A549 (cell line): ENCODE results near the gene LRRC47. TPM values are rescaled to one million over a fixed set of nuclear protein-coding genes. Genes with fewer than 3 reads are reported as not detected.

Experiments
- ATAC-seq, 2 experiments: fragments of 200-7000 bp in 1 of 2; fragments of >200 bp in 1 of 2; cut with Nextera tagmentation in 1 of 2; cut with Tn5 transposase in 1 of 2; 3 replicates each; pipeline versions ENCODE4 v1.8.0 to v1.9.1; 2018 to 2020; ENCODE audit warnings: mild to moderate bottlenecking in 1 of 2, moderate library complexity in 1 of 2
- CTCF ChIA-PET: fragments of 300-600 bp; sonication (Branson Sonifier 250); formaldehyde crosslinking; extraction: SDS; loops from one replicate; lab custom pipeline; 2021; ENCODE audit warnings: antibody characterized with exemption, inconsistent platforms; lab: Yijun Ruan, JAX
- POLR2A ChIA-PET: fragments of 350-600 bp; formaldehyde crosslinking; extraction: SDS; loops from one replicate; lab custom pipeline; 2021; ENCODE audit warnings: antibody characterized with exemption, inconsistent platforms; lab: Yijun Ruan, JAX
- DNase-seq, 2 experiments: peaks; one replicate each; pipeline versions ENCODE4 v3.0.0 to v3.0.0-alpha.2; 2011 to 2016; ENCODE audit warnings: low read depth in 1 of 2, low spot score in 1 of 2
- FAIRE-seq: peaks from 2 replicates; lab custom pipeline; 2011; peaks lifted over from hg19 to GRCh38; lab: Jason Lieb, UNC
- H3K27ac ChIP-seq, 2 experiments: fragments of >200 bp; sonication (Bioruptor Twin); formaldehyde crosslinking; 3 replicates each; pipeline ENCODE4 v1.5.1; 2016 to 2017
- H3K4me1 ChIP-seq: fragments of >200 bp; sonication (Bioruptor Twin); formaldehyde crosslinking; 3 replicates; pipeline ENCODE4 v1.6.1; 2016
- H3K4me2 ChIP-seq: fragments of >200 bp; sonication (Bioruptor Twin); formaldehyde crosslinking; 3 replicates; pipeline ENCODE4 v1.6.1; 2016
- H3K4me3 ChIP-seq: fragments of >200 bp; sonication (Bioruptor Twin); formaldehyde crosslinking; 3 replicates; pipeline ENCODE4 v1.5.1; 2016
- H3K9me3 ChIP-seq: fragments of >200 bp; sonication (Bioruptor Twin); formaldehyde crosslinking; 3 replicates; pipeline ENCODE4 v1.6.1; 2016
- BHLHE40 ChIP-seq: IDR thresholded peaks from 2 replicates; pipeline ENCODE4 v1.6.1; 2012; ENCODE audit warnings: low read depth, low read length, inconsistent platforms
- CHD4 ChIP-seq: fragments of 200-600 bp; sonication (generic); IDR thresholded peaks from 2 replicates; pipeline ENCODE4 v1.6.1; 2016; ENCODE audit warnings: antibody characterized with exemption, mild to moderate bottlenecking, borderline replicate concordance
- EHMT2 ChIP-seq: fragments of 200-600 bp; sonication (generic); IDR thresholded peaks from 2 replicates; pipeline ENCODE4 v1.6.1; 2016; ENCODE audit warnings: antibody characterized with exemption, low read depth, mild to moderate bottlenecking, moderate library complexity
- EP300 ChIP-seq, 2 experiments: fragments of >200 bp; sonication (Bioruptor Twin); formaldehyde crosslinking; IDR thresholded peaks; 2 replicates in 1 of 2; 3 replicates in 1 of 2; pipeline ENCODE4 v1.6.1; 2016 to 2017
- ESRRA ChIP-seq: fragments of 150-350 bp; IDR thresholded peaks from 2 replicates; pipeline ENCODE4 v1.6.1; 2014; ENCODE audit warnings: mild to moderate bottlenecking, low read length, borderline replicate concordance
- GATA3 ChIP-seq: IDR thresholded peaks from 2 replicates; pipeline ENCODE4 v1.6.1; 2012; ENCODE audit warnings: borderline replicate concordance
- HOXB13 ChIP-seq: fragments of 250-450 bp; sonication (Bioruptor Pico); IDR thresholded peaks from 2 replicates; pipeline ENCODE4 v1.5.0; 2020; ENCODE audit warnings: low read depth, mild to moderate bottlenecking, moderate library complexity
- HOXB5 ChIP-seq: fragments of 250-450 bp; sonication (Bioruptor Pico); IDR thresholded peaks from 2 replicates; pipeline ENCODE4 v1.5.0; 2020; ENCODE audit warnings: mild to moderate bottlenecking, moderate library complexity
- JUNB ChIP-seq: fragments of >200 bp; sonication (Bioruptor Twin); formaldehyde crosslinking; IDR thresholded peaks from 2 replicates; pipeline ENCODE4 v1.6.1; 2016
- KDM5A ChIP-seq: fragments of 200-600 bp; sonication (generic); IDR thresholded peaks from 2 replicates; pipeline ENCODE4 v1.6.1; 2016; ENCODE audit warnings: antibody characterized with exemption, mild to moderate bottlenecking
- MAZ ChIP-seq: fragments of 150-350 bp; IDR thresholded peaks from 2 replicates; pipeline ENCODE4 v1.6.1; 2014; ENCODE audit warnings: antibody characterized with exemption, low read depth, low read length, borderline replicate concordance
- MYC ChIP-seq: IDR thresholded peaks from 2 replicates; pipeline ENCODE4 v1.6.1; 2012; ENCODE audit warnings: mild to moderate bottlenecking, inconsistent platforms, low read length, improper control_type of control experiment, borderline replicate concordance
- NFE2L2 ChIP-seq: fragments of 150-350 bp; conservative IDR thresholded peaks from 2 replicates; pipeline ENCODE4 v1.6.1; 2014; ENCODE audit warnings: low read length
- NPAS2 ChIP-seq: fragments of 250-450 bp; sonication (Bioruptor Pico); IDR thresholded peaks from 2 replicates; pipeline ENCODE4 v1.8.0; 2022; ENCODE audit warnings: mild to moderate bottlenecking, moderate library complexity, borderline replicate concordance
- NR3C1 ChIP-seq: fragments of >200 bp; sonication (Bioruptor Twin); formaldehyde crosslinking; IDR thresholded peaks from 3 replicates; pipeline ENCODE4 v1.6.1; 2017
- PHF8 ChIP-seq: fragments of 200-600 bp; sonication (generic); IDR thresholded peaks from 2 replicates; pipeline ENCODE4 v1.6.1; 2016; ENCODE audit warnings: low read depth, mild to moderate bottlenecking, antibody characterized with exemption, moderate library complexity, borderline replicate concordance
- POLR2A ChIP-seq: IDR thresholded peaks from 2 replicates; pipeline ENCODE4 v1.6.1; 2012; ENCODE audit warnings: mild to moderate bottlenecking, low read length
- RARB ChIP-seq: fragments of 250-450 bp; sonication (Bioruptor Pico); IDR thresholded peaks from 2 replicates; pipeline ENCODE4 v1.8.0; 2021; ENCODE audit warnings: mild to moderate bottlenecking, moderate library complexity
- WGBS: methylation state at CpG from one replicate; pipeline ENCODE4 v1.1.6; 2017; ENCODE audit errors: missing lambda C conversion rate; 5-methylcytosine and 5-hydroxymethylcytosine counted together
- polyA plus RNA-seq, 4 experiments: library from polyadenylated mRNA; depleted of rRNA in 3 of 4; stranded (reverse); fragments of >200 nt; fragmentation: RNase III in 1 of 4; extraction: RNeasy Plus Mini Kit Qiagen cat#74134 plus additional on column Dnase treatment in 1 of 4; gene quantifications; 2 replicates in 3 of 4; 3 replicates in 1 of 4; pipeline ENCODE4 v1.2.3, GENCODE V29; 2011 to 2017
- TF ChIP-seq, protein P1 (sequence below): fragments of 250-450 bp; sonication (Bioruptor Pico); IDR thresholded peaks from 2 replicates; pipeline ENCODE4 v1.5.0; 2021; ENCODE audit warnings: mild to moderate bottlenecking, moderate library complexity, borderline replicate concordance
- TF ChIP-seq, protein P2 (sequence below): fragments of 150-350 bp; IDR thresholded peaks from 2 replicates; pipeline ENCODE4 v1.6.1; 2014; ENCODE audit warnings: low read depth, mild to moderate bottlenecking, low read length
- TF ChIP-seq, protein P3 (sequence below): IDR thresholded peaks from 2 replicates; pipeline ENCODE4 v1.6.1; 2012
- TF ChIP-seq, protein P4 (sequence below): fragments of 250-450 bp; sonication (Bioruptor Pico); IDR thresholded peaks from 2 replicates; pipeline ENCODE4 v1.5.0; 2020; ENCODE audit warnings: low read depth, mild to moderate bottlenecking, moderate library complexity

Gene LRRC47
- polyA plus RNA-seq, 2 of the 4 experiments (the other 2 are of a cell fraction) = 28.5 to 41.6 TPM

DNA sequence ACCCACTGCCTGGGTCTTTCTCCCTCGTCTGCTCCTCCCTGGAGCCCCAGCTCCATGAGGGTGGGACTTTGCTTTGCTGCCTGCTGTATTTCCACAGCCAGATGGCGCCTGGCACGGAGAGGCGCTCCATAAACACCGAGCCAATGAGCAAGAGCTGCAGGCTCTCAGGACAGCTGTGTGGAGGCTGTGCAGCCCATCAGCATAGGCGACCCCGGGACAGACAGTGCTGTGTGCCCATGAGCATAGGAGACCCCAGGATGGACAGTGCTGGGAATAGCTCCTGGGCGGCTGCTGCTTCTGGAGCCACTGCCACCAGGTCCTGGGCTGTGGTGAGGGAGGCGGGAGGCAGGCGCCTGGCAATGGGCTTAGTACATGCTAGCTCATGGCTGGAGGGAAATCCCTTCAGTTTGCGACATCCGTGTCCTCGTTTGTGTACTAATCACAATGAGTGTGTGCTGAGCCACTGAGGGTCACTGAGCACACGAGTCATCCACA lies 31.6 kb upstream of the LRRC47 start (continued):
- TF ChIP-seq HOXB5 (CRISPR knock-in tag) = no peak
- TF ChIP-seq GATA3 = no peak
- TF ChIP-seq ESRRA = no peak
- TF ChIP-seq EHMT2 = no peak
- TF ChIP-seq RARB (CRISPR knock-in tag) = no peak
- TF ChIP-seq, protein P1, sequence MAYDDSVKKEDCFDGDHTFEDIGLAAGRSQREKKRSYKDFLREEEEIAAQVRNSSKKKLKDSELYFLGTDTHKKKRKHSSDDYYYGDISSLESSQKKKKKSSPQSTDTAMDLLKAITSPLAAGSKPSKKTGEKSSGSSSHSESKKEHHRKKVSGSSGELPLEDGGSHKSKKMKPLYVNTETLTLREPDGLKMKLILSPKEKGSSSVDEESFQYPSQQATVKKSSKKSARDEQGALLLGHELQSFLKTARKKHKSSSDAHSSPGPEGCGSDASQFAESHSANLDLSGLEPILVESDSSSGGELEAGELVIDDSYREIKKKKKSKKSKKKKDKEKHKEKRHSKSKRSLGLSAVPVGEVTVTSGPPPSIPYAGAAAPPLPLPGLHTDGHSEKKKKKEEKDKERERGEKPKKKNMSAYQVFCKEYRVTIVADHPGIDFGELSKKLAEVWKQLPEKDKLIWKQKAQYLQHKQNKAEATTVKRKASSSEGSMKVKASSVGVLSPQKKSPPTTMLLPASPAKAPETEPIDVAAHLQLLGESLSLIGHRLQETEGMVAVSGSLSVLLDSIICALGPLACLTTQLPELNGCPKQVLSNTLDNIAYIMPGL (CRISPR knock-in tag) = no peak
- no peak for TF ChIP-seq JUNB
- TF ChIP-seq, all 56 proteins: peak for 0

DNA sequence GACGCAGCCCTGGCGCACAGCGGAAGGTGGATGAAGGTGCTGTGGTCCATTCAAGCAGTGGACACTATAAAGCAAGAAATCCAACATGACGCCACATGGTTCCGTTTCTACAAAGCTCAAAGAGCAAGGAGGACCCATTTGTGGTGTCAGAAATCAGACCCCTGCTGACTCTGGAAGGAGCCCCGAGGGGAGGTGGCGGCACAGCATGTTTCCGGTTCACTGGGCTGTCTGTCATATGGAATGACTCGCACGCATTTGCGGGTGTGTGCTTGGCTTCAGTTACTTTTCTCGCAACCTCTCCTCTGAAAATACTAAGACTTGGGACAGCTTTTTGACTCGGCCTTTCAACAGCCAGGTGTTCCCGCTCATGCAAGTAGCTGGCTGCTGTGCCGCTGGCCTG lies 29.1 kb upstream of the LRRC47 start:
- no peaks in the 10 kb centered on the region for H3K9me3 ChIP-seq
- TF ChIP-seq, protein P2, sequence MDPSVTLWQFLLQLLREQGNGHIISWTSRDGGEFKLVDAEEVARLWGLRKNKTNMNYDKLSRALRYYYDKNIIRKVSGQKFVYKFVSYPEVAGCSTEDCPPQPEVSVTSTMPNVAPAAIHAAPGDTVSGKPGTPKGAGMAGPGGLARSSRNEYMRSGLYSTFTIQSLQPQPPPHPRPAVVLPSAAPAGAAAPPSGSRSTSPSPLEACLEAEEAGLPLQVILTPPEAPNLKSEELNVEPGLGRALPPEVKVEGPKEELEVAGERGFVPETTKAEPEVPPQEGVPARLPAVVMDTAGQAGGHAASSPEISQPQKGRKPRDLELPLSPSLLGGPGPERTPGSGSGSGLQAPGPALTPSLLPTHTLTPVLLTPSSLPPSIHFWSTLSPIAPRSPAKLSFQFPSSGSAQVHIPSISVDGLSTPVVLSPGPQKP = no peak
- TF ChIP-seq NR3C1 = no peak
- TF ChIP-seq HOXB13 (CRISPR knock-in tag) = no peak
- no peak for TF ChIP-seq NFE2L2
- TF ChIP-seq MAZ = no peak
- TF ChIP-seq CHD4 = no peak
- TF ChIP-seq, protein P1 (CRISPR knock-in tag) = no peak
- TF ChIP-seq GATA3 = no peak
- TF ChIP-seq BHLHE40 = no peak
- no peak for TF ChIP-seq KDM5A
- no peak for TF ChIP-seq NPAS2 (CRISPR knock-in tag)
- TF ChIP-seq, protein P3, sequence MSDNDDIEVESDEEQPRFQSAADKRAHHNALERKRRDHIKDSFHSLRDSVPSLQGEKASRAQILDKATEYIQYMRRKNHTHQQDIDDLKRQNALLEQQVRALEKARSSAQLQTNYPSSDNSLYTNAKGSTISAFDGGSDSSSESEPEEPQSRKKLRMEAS = no peak
- TF ChIP-seq, protein P4, sequence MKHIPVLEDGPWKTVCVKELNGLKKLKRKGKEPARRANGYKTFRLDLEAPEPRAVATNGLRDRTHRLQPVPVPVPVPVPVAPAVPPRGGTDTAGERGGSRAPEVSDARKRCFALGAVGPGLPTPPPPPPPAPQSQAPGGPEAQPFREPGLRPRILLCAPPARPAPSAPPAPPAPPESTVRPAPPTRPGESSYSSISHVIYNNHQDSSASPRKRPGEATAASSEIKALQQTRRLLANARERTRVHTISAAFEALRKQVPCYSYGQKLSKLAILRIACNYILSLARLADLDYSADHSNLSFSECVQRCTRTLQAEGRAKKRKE (CRISPR knock-in tag) = no peak
- no peak for TF ChIP-seq POLR2A
- TF ChIP-seq EP300 (IDR thresholded peaks at IDR 0.05) = no peak
- TF ChIP-seq, all 56 proteins: peak for 0
- 91% methylated on average over 14 of the region's 15 CpGs for WGBS
- Histone ChIP-seq H3K27ac (no peak overlapping the region), H3K4me2 (no peak overlapping the region), H3K4me1 (no peaks in the 10 kb centered on the region), H3K4me3 (no peak overlapping the region)
- CTCF ChIA-PET = no interaction called here
- DNase-seq (no peak), ATAC-seq (no peak), FAIRE-seq (no peak)
- POLR2A ChIA-PET = no interaction called here

DNA sequence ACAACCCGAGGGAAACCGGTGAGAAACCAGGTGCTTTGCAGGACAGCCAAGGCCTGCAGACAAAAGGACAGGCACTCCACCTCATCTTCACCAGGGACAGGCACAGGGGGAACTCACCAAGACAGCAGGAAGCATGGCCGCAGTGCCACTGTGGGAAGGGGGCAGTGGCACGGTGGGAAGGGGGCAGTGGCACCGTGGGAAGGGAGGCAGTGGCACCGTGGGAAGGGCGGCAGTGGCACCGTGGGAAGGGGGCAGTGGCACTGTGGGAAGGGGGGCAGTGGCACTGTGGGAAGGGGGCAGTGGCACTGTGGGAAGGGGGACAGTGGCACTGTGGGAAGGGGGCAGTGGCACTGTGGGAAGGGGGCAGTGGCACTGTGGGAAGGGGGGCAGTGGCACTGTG lies 28.4 kb upstream of the LRRC47 start:
- H3K4me2 ChIP-seq = no peak overlapping the region
- TF ChIP-seq MYC = no peak
- TF ChIP-seq PHF8 = no peak
- TF ChIP-seq, all 56 proteins: peak for 0
- POLR2A ChIA-PET = no interaction called here
- DNase-seq = no peak
- FAIRE-seq = no peak
- Histone ChIP-seq H3K4me1 (no peaks in the 10 kb centered on the region), H3K4me3 (no peak overlapping the region), H3K27ac (no peak overlapping the region), H3K9me3 (no peaks in the 10 kb centered on the region)
- ATAC-seq = no peak
- WGBS = 76% methylated on average over 4 of the region's 8 CpGs
- CTCF ChIA-PET = no interaction called here
